HG03025 (cell line): Measurements from ENCODE around the gene SCD5.

Source experiments
- ATAC-seq: cut with Tn5 transposase; IDR thresholded peaks from one replicate; pipeline ENCODE4 v1.9.1; 2021; ENCODE audit warnings: mild to moderate bottlenecking, moderate library complexity; ENCODE audit not compliant: unreplicated experiment, low FRiP score

SCD5 gene

GRCh38 chr4:82774711-82775171, 23.9 kb downstream of the SCD5 start:
- no peak for ATAC-seq

- no peak for ATAC-seq
Measured at GRCh38 chr4:82773057-82773456, 25.5 kb downstream of the SCD5 start.

GRCh38 chr4:82770607-82771006, 28.0 kb downstream of the SCD5 start:
- no peak for ATAC-seq

GRCh38 chr4:82765134-82765533, 33.5 kb downstream of the SCD5 start:
- no peak for ATAC-seq

- ATAC-seq = no peak
Measured at GRCh38 chr4:82761229-82761628, 37.4 kb downstream of the SCD5 start.

- ATAC-seq = no peak
Measured at GRCh38 chr4:82758701-82759685, 39.6 kb downstream of the SCD5 start.

- no peak for ATAC-seq
Measured at GRCh38 chr4:82756061-82756460, 42.5 kb downstream of the SCD5 start.

- ATAC-seq = no peak
Measured at GRCh38 chr4:82755650-82756049, 42.9 kb downstream of the SCD5 start.

GRCh38 chr4:82754513-82755165, 44.0 kb downstream of the SCD5 start:
- ATAC-seq = no peak

- ATAC-seq = no peak
Measured at GRCh38 chr4:82753725-82754410, 44.7 kb downstream of the SCD5 start.

GRCh38 chr4:82753238-82753637, 45.4 kb downstream of the SCD5 start:
- no peak for ATAC-seq

- ATAC-seq = no peak
Measured at GRCh38 chr4:82748810-82749470, 49.7 kb downstream of the SCD5 start.

GRCh38 chr4:82747686-82748575, 50.7 kb downstream of the SCD5 start:
- ATAC-seq = no peak

GRCh38 chr4:82746705-82747574, 51.7 kb downstream of the SCD5 start:
- ATAC-seq = no peak

- ATAC-seq = no peak
Measured at GRCh38 chr4:82745173-82745842, 53.3 kb downstream of the SCD5 start.

- ATAC-seq = no peak
Measured at GRCh38 chr4:82744284-82744968, 54.2 kb downstream of the SCD5 start.

- no peak for ATAC-seq
Measured at GRCh38 chr4:82741188-82741587, 57.4 kb downstream of the SCD5 start.
